DMS114 treated with DMSO at 0.1 percent for 48 hours (cell line): ENCODE data around the gene VPS26C.
"Not testable (repeated sequence)": the region's sequence is repeated elsewhere in the genome, so short reads cannot be mapped to it uniquely, and the experiment has no call there.

Experiments used
- DNase-seq: peaks from one replicate; lab custom pipeline; 2025; ENCODE audit not compliant: unreplicated experiment; lab: John Stamatoyannopoulos, UW

VPS26C gene

DNA sequence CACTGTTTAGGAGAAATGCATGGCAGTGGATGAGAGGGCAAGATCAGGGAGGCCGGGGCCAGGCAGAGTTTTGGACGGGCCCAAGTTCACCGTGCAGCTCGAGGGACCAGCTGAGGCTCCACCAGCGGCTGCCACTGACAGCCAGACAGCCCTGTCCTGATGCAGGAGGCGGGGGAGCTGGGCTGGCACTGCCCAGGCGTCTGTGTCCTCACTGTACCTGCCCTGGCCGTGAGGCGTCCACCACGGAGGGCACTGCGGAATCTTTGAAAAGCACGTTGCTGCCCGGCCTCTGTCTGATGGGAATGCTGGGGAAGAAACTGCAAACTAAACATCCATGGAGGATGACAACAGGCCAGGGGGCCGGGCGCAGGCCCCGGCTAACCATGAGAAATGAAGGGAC is 35.5 kb downstream of the VPS26C start:
- no peak for DNase-seq

DNA sequence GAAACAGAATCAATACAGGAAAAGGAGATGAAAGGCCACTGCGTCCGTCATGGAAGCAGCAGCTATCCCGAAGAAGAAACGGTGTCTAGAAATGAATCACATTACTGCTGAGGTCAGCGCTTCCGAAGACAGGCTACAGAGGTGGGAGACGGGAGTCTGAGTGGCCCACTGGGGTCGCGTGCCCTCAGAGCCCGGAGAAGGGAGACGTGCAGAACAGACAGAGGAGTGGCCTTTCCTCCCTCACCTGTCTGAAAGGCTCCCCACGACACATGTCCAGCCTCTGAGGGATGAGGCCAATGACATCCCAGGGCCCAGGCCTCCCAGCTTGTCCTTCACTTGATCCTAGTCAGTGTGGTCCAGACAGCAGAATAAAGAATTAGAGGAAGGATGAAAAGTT is 35.9 kb downstream of the VPS26C start:
- no peak for DNase-seq

DNA sequence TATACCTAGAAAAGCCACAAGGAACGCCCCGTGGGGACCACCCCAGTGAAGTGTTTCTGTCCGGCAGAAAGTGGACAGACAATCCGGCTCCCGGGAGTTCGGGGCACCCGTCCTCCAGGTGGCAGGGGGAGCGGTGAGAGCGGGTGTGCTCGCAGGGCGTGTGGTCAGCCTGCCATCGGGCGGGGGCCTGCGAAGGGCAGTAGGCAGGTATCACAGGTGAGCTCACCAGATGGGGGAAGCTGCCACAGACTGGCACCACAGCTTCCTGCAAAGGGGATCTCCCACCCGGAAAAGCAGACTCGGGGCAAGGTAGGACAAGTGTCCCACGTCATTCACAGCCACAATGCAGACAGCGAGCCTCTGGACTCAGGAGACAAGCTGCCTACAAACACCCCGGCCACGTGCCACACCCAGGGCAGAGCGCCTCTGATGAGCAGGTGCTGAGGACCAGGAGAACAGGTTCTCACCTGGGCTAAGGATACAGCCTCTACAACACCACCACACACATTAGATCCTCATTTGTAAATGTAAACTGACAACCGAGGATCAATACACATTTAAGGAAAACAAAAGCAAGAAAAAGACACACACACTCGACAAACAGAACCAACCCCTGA is 36.4 kb downstream of the VPS26C start:
- no peak for DNase-seq

DNA sequence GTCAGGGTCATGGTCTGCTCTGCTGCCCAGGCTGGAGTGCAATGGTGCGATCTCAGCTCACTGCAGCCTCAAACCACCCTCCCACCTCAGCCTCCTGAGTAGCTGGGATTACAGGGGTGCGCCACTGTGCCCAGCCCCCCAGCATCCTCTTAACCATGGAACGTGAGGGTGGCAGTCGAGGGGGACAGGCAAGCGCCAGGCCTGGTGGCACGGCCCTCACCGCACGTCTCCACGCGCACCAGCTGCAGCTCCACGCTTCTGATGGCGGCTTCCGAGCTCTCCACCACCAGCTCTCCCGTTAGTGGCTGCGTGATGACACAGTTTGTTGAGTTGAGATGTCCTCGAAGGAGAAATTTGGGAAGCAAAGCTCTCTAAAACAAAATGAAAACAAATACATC is 39.1 kb downstream of the VPS26C start:
- DNase-seq, result no peak

DNA sequence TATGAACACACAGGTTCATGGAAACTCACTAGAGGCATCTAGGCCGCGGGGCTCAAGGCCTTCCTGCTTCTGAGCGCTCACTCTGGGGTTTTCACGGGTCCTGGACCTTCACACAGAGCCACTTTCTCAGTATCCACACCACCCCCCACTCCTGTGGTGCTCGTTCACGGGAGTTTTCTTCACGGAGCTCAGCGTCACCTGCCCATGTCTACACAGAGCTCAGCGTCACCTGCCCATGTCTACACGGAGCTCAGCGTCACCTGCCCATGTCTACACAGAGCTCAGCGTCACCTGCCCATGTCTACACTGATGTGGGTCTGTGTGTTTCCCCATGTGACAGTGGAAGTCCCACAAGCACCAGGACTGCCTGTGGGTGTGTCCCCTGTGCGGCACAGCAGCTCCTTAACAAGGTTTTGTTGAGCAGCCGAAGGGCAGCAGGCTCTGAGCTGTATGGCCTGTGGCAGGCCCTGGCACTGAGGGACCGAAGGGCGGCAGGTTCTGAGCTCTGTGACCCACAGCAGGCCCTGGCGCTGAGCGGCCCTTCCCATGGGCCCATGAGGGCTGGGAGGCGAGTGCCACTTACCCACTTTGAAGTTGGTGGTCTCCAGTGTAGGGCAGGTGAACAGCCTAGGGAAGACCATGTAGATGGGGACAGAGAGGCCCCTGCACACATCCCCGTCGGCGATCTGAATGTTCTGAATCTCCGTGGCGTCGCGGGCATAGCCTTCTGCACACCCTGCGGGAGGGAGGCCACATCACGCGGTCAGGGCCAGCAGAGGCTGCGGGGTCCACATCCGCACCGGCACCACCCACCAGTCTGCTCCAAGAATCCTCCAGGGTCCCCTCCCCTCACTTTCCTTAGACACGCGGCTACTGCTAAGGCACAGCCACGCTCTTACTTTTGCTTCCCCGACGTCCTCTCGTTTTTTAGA is 39.8 kb downstream of the VPS26C start:
- no peak for DNase-seq

DNA sequence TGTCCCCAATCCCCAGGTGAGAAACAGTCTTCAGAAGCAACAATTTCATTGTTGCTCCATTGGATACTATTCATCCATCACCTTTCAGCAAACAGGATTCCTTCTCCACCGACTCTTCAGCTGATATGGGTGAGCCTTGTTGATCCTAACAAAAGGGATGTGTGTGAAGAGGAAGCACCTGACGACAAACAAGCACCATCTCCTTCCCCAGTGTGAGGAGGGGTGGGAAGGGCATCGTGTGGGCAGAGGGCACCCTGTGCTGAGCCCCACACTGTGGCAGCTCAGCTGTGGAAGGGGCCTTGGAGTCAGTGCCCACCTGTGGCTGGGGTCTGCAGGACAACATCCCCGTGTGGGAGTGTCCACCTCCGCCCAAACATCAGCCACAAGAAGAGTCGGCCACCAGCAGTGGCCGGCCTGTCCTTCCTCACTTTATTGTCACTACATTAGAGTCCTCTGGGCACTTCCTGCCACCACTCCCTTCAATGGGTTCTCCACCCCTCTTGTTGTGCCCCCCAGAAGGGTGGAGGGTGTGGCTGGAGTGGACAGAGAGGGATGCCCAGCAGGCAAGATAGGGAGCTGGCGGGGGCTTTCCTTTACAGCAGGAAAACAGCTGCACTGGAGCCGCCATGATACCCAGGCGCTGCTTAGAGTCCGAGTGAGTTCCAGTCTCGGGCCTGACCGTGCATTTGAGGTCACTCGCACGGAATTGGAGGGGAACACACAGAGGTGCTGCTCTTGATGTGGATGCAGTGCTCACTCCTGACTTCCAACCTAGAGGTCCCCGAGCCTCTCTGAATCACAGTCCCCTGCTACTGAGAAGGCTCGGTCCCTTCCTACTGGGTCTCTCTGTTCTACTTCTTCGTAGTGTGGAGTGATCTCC is 40.9 kb downstream of the VPS26C start:
- DNase-seq, result no peak

DNA sequence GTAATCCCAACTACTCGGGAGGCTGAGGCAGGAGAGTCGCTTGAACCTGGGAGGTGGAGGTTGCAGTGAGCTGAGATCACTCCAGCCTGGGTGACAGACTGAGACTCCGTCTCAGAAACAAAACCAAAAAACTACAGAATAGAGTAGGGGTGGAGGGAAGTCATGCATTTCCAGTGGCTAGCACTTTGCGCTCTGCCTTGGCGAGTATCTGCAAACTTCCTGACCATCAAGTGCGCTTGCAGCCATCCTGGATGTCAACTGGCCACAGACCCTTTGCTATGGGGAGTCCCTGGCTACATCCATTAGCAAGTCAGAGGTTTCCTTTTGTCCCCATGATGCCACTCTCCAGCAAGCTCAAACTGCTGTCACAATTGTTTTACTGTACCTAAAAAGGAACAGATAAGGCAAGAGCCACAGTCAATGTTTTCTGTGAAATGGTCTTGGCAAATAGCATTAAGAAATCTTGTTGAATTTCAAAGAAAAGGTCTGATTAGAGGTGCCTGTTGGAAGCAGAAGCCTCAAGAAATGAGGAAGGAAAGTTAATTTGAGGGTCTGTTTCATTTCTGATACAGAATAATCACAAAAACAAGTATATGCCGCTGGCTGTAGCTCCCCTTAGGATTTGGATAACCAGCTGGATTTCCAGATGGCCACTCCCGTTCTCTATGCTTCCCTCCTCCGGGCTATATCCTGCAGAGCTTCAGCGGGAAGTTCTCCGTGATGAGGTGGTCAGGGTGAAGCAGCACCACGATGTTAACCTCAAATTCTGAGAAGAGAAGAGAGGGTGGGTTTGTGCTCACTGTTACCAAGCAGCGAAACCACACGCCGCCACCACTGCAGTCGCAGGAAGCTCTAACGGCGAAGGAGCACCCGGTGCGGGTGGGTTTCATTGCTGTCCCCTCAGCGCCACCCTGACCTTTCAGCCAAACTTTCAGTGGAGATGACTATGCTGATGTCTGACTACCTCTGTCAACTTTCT is 42.0 kb downstream of the VPS26C start:
- DNase-seq, result no peak

DNA sequence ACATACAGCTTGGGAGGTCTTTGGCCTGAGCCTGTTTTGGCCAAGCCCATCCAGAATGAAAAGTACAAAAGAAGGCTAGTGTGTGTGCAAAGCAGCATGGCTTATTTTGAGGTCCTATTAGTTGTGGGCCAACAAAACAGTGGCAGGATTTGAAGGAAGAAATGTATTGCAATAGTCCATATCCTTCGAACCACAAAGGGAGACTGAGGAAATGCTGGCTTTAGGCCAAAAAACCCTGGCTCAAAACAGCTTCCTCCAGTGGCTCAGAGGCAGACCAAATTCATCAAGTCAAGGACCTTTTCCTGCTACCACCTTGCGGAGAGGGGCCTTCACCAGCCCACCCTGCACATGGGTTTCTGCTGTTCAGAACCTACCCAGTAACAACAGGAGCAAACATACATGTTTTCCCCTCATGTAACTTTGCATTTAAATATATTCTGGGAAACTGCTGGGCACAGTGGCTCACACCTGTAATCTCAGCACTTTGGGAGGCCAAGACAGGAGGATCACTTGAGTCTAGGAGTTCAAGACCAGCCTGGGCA is 43.3 kb downstream of the VPS26C start:
- DNase-seq, result no peak

DNA sequence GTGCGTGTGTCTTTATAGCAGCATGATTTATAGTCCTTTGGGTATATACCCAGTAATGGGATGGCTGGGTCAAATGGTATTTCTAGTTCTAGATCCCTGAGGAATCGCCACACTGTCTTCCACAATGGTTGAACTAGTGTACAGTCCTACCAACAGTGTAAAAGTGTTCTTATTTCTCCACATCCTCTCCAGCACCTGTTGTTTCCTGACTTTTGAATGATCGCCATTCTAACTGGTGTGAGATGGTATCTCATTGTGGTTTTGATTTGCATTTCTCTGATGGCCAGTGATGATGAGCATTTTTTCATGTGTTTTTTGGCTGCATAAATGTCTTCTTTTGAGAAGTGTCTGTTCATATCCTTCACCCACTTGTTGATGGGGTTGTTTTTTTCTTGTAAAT is 44.9 kb downstream of the VPS26C start:
- not testable (repeated sequence) for DNase-seq

DNA sequence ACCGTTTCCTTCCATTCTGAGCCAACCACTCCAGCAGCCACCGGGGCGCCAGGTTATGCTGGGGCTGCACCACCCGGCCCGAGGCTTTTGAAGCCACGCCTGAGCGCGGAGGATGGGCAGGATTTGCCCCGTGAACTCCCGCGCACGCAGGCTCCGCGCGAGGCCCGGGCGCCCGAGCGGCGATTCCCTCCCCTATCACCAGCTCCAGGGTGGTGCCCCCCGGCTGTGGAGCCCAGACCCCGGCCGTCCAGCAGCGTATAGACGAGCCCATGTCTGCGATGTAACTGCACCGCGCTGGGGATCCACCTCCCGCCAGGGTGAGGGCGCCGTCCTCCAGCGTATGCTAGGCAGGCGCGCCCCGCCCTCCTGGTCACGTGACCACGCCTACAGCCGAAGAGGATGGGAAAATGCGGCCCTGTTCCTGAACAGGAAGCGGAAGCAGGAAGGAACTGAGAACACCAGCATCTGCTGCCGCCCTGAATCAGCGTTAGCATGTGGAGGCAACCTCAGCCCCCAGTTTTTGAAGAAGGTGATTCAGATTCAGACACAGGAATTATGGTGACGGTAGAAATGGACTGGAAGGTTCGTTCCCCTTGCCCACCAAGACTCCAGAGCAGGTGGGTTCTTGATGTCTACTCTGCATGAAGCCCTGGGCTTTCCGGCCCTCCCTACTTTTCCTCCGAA is 46.0 kb downstream of the VPS26C start:
- peak; percentile 84 for DNase-seq

DNA sequence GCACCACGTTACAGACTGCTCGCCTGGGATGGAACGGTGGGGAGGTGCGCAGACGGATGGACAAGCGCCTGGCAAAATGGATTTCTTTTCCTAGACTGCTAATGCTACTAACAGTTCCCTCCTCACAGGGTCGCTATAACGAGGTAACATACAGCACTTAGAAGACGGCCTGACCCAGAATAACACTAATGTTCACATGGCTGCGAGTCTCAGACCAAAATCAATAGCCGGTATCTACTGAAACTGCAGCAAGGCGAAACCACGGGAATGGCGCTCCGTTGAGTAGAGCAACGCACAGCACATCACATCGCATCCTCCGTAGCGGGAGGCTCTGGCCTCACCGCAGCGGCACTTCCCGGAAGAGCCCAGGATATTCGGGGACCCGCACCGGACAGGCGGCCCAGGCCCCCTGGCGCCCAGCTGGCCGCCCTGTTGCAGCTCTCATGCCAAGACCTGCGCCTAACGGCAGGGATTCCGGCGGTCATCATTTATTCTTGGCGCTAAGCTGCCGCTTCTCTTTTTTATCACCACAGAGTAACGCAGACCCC is 46.6 kb downstream of the VPS26C start:
- DNase-seq, result peak; percentile 34

DNA sequence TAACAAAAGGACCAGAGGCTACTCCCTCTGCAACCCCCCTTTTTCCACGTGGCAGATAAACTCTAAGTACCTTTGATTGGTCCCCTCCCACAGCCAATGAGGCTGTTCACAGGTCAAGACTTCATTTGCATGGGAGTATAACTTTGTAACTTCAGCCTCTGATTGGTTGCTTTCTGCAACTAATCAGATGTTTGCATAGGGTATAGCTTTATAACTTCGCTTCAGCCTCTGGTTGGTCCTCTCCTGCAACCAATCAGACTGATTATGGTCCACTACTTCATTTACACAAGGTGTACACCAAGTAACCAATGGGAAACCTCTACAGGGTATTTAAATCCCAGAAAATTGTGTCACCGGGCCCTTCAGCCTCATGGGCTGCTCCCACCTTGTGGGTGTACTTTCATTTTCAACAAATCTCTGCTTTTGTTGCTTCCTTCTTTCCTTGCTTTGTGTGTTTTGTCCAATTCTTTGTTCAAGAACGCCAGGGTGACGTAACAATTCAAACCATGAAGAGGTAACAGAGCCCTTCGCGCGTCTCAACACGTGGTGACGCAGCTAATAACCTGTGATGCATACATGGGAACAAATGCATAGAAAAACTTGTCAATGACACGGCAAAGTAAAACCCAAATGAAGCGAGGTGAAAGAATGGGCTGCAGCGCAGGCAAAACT is 47.2 kb downstream of the VPS26C start:
- DNase-seq, result no peak

DNA sequence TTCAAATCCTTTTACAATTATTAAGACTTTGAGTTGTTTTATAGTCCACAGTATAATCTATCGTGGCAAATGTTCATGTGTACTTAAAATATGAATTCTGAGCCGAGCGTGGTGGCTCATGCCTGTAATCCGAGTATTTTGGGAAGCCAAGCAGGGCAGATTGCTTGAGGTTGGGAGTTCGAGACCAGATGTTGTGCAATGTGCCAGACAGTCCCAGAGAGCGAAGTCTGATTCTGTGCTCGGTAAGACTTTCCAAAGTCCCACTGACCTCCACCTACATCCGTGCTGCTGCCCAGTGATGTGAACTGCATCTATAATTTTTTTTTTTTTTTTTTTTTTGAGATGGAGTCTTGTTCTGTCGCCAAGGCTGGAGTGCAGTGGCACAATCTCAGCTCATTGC is 52.2 kb downstream of the VPS26C start:
- DNase-seq, result no peak

DNA sequence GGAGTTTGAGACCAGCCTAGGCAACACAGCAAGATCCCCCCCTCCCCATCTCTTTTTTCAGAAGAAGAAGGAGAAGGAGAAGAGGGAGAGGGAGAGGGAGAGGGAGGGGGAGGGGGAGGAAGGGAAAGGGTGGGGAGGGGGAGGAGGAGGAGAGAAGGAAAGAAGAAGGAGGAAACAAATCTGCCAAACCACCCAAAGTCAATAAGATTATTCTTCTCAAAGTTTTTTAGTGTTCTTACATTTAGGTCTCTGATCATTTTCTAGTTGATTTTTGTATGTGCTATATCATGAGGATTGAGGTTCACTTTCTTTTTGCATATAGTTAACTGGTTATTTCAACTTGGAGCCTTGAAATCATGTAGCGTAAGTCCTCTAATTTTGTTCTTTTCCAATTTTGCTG is 56.3 kb downstream of the VPS26C start:
- no peak for DNase-seq

DNA sequence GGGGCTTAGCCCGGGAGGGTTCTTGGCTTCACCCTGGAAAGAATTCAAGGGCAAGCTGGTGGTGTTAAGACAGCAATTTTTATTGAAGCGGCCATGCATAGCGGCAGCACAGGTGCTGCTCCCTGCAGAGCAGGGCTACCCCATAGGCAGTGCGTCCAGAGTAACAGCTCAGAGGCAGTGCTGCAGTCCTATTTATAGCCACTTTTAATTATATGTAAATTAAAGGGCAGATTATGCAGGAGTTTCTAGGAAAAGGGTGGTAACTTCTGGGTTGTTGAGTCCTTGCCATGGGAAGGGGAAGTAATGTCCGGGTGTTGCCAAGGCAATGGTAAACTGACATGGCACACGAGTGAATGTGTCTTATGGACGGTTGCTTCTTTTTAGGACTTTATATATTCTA is 57.0 kb downstream of the VPS26C start:
- DNase-seq, result no peak

DNA sequence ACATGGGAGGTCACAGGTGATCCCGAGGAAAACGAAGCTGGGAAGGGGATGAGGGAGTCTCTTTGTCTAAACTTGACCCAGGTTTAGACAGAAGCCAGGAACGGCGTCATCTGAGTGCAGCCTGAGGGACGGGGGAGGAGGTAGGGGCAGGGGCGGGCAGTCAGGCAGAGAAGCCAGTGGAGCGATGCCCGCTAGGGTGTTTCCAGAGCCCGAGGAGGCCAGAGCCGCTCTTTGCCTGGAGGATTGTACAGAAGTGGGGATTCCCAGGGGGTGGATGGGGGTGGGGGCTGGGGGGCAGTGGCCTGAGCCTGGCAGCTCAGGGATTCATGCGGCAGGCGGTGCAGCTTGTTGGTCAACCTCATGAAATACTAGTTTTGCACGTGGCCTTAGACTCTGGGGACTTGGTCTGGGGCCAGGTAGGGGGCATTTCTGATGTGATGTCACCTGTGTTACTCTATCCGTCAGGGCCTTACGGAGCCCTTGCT is 58.4 kb downstream of the VPS26C start:
- no peak for DNase-seq

DNA sequence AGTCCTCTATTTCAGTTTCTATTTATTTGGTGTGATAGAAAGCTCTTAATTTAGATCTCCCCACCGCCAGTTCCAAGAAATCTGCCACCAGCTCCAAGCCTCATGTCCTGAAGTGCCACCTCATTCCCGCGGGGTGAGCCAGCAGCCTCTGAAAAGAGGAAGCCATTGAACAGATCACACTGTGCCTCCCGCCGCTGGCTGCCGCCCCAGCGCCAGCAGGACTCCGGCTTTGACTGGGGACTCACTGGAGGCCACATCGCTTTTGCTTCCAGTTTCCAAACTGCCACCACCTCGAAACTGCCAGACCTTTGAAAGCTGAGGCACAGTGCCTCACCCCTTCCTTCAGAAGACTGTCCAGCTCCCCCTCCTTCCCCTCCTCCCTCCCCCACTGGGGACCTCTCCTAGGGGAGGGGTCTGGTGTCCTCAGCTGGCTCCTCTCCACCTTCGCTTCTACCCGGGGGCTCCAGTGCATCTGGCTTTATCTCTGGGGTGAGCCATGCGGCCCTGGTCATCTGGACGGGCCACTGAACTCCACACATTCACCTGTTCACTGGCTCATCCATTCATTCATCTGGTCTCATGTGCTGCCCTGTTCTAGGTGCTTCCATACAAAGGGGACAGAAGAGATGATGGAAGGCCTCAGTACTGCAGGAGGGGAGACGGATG is 58.9 kb downstream of the VPS26C start:
- no peak for DNase-seq

DNA sequence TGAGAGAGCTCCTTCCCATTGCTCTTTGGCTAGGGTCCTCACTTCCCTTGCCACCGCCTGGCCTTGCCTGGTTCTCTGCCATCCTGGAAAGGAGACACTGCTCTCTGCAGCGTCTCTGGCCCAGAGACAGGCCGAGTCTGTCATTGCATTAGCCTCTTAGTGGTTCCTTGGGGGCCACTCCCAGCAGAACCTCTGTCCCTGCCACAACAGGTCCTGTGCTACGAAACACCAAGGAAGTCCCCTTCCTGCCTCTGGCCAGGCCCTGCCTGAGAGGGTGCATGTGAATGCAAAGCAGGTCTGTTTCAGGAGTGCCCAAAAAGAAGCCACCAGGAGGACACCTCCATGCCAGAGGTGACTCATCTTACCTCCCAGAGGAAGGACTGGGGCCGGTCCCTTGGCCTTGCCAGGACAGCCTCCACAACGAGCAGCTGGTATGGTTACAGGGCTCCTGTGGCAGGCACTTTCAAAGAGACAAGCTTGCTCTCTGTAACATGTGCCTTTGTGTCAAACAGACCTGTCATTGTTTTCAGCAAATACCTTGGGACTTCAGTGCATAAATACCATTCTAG is 59.6 kb downstream of the VPS26C start:
- no peak for DNase-seq
